Measurements from ENCODE around the gene XBP1. TPM values are rescaled to one million over a fixed set of nuclear protein-coding genes. Genes with fewer than 3 reads are reported as not detected.
A peak's percentile ranks its signal among the peaks of the same experiment; 100 is the strongest.
"Not testable (repeated sequence)": the region's sequence is repeated elsewhere in the genome, so short reads cannot be mapped to it uniquely, and the experiment has no call there.

Gene XBP1
- total RNA-seq, 8 experiments from 2014 or later = 48.5 to 253 (median 99.5) TPM

DNA sequence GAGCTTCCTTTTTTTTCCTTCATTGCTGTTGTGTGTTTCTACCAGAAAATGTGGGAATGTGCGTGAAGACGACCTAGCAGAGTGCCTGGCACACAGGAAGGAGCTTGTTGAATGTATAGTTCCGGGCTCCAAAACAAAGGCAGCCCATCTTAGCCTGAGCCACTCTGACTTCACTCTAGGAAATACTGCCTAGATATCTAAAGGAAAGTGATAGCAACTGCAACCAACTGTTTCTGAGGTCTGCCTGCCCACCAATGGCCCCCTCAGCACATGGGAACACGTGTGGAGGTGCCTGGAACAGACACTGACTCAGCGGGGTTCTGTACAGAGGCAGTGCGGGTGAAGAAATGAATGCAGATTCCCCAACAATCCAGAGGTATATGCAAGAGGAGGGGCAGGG, 14.7 kb upstream of the XBP1 start:
- no peak overlapping the region for H3K4me3 ChIP-seq
- H3K4me1 ChIP-seq (replicated peaks in 1 of 2) = peaks cover 4 to 14% of the 10 kb centered on the region in 2 donors
- no peak for ATAC-seq (replicated peaks in 6 of 8)
- 60 to 100% (median 70%) methylated on average over 1 to 6 of the region's 6 CpGs; no CpG with 5 or more reads in 2 of the 10 experiments for WGBS, 10 experiments
- in situ Hi-C loops (cut with MboI; ENCODE audit: low pct_unique_long_range_greater_than_20kb in 2 of 9, low sequenced_read_pairs in 9 of 9, unreplicated experiment in 9 of 9) = loop anchor here in 1 of 9 experiments (25.0 kb wide), 1 partner anchor 778 kb away; no protein-coding TSS in a partner anchor
- no peak overlapping the region for H3K27ac ChIP-seq

- Histone ChIP-seq H3K4me1 (replicated peaks in 1 of 2) (peaks cover 4 to 13% of the 10 kb centered on the region in 2 donors), H3K27ac (no peak overlapping the region), H3K4me3 (no peak overlapping the region)
- in situ Hi-C loops (cut with MboI; ENCODE audit: low pct_unique_long_range_greater_than_20kb in 2 of 9, low sequenced_read_pairs in 9 of 9, unreplicated experiment in 9 of 9) = loop anchor here in 1 of 9 experiments (25.0 kb wide), 1 partner anchor 777 kb away; no protein-coding TSS in a partner anchor
- ATAC-seq (replicated peaks in 6 of 8) = peak in 1 of 8 experiments; percentile 33
- 80 to 100% (median 89%) methylated on average over 1 to 2 of the region's 2 CpGs; no CpG with 5 or more reads in 6 of the 10 experiments for WGBS, 10 experiments
Observed at GRCh38 chr22:28813772-28814518, 13.6 kb upstream of the XBP1 start.

DNA sequence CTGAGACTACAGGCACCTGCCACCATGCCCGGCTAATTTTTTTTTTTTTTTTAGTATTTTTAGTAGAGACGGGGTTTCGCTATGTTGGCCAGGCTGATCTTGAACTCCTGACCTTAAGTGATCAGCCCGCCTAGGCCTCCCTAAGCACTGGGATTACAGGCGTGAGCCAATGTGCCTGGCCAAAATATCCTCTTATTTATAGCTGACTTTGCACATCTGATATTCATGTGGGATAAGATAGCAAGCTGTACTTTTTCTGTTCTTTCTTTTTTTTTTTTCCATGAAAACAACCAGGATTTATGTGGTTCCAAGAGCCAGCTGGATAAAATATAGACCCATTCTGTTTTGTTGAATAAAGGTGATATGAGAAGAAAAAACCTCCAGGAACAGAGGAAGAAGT, 12.1 kb upstream of the XBP1 start:
- ATAC-seq (replicated peaks in 6 of 8) = no peak
- no peak overlapping the region for H3K27ac ChIP-seq
- 40 to 100% (median 81%) methylated on average over 1 to 3 of the region's 5 CpGs; no CpG with 5 or more reads in 4 of the 10 experiments for WGBS, 10 experiments
- in situ Hi-C loops (cut with MboI; ENCODE audit: low pct_unique_long_range_greater_than_20kb in 2 of 9, low sequenced_read_pairs in 9 of 9, unreplicated experiment in 9 of 9) = loop anchor here in 1 of 9 experiments (25.0 kb wide), 1 partner anchor 775 kb away; no protein-coding TSS in a partner anchor
- H3K4me1 ChIP-seq (replicated peaks in 1 of 2) = peaks cover 4% of the 10 kb centered on the region in 2 donors
- no peak overlapping the region for H3K4me3 ChIP-seq

DNA sequence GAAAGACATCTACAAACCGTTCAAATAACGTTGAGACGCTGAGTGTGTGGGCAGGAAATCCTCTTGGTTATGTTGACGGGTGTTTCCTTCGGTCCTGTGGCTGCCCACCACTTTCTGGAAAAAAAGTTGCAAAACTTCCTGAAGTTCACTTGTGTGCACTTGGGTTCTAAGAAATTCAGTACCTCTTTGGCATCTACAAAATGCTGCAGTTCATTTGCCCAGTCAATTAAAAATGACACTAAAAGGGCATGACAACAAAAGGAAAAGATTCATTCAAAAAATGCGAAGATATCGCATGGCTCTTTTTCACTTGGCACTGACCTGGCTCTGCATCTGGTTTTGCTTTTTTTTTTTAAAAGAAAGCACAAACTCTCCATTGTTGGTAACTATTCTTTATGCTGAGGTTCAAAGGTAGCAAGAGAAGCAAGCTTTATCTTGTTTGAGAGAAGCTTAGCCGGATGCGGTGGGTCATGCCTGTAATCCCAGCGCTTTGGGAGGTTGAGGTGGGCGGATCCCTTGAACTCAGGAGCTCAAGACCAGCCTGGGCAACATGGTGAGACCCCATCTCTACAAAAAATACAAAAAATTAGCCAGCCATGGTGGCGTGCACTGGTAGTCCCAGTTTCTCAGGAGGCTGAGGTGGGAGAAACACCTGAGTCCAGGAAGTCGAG, 10.6 kb upstream of the XBP1 start:
- ATAC-seq (replicated peaks in 6 of 8) = no peak

DNA sequence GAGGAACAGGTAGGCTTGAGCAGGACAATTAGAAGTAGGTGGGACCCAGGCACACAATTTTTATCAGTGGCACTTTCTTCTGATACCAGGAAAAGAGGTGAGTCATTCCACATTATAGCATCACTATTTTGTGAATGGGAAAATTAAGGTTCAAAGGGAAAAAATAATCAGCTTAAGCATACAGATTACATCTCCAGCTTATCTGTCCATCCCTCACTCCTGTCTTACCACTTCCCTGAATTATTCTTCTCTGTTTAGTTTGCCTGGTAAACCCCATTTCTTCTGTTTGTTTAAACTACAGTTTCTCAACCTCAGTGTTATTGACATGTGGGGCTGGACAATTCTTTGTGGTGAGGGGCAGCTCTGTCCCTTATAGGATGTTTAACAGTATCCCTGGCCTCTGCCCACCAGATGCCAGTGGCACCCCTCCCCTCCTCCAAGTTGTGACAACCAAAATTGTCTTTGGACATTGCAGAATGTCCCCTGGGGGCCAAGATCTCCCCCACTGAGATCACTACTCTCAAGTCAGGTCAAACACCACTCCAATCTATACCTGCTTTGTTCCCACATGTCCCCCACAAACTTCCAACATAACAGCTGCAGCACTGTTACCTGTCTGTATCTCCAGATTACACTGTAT, 8.5 kb upstream of the XBP1 start:
- ATAC-seq (replicated peaks in 6 of 8) = no peak
- H3K4me1 ChIP-seq (replicated peaks in 1 of 2) = peaks cover 4% of the 10 kb centered on the region in 2 donors
- no peak overlapping the region for H3K4me3 ChIP-seq
- in situ Hi-C loops (cut with MboI; ENCODE audit: low pct_unique_long_range_greater_than_20kb in 2 of 9, low sequenced_read_pairs in 9 of 9, unreplicated experiment in 9 of 9) = loop anchor here in 1 of 9 experiments (25.0 kb wide), 1 partner anchor 772 kb away; no protein-coding TSS in a partner anchor
- no peak overlapping the region for H3K27ac ChIP-seq

More for the DNA sequence above, 10.6 kb upstream of the XBP1 start:
- WGBS, 10 experiments = 62 to 95% (median 84%) methylated on average over 6 to 13 of the region's 13 CpGs
- Histone ChIP-seq H3K4me3 (no peak overlapping the region), H3K27ac (no peak overlapping the region), H3K4me1 (replicated peaks in 1 of 2) (peaks cover 4% of the 10 kb centered on the region in 2 donors)
- in situ Hi-C loops (cut with MboI; ENCODE audit: low pct_unique_long_range_greater_than_20kb in 2 of 9, low sequenced_read_pairs in 9 of 9, unreplicated experiment in 9 of 9) = loop anchor here in 1 of 9 experiments (25.0 kb wide), 1 partner anchor 774 kb away; no protein-coding TSS in a partner anchor

GRCh38 chr22:28805426-28805825, 5.1 kb upstream of the XBP1 start:
- in situ Hi-C loops (cut with MboI; ENCODE audit: low pct_unique_long_range_greater_than_20kb in 2 of 9, low sequenced_read_pairs in 9 of 9, unreplicated experiment in 9 of 9) = loop anchor here in 1 of 9 experiments (25.0 kb wide), 1 partner anchor 768 kb away; no protein-coding TSS in a partner anchor
- WGBS, 10 experiments = 19 to 100% (median 86%) methylated on average over 1 to 5 of the region's 5 CpGs; no CpG with 5 or more reads in 3 of the 10 experiments
- ATAC-seq (replicated peaks in 6 of 8); H3K27ac ChIP-seq; H3K4me3 ChIP-seq: not testable (repeated sequence)
- H3K4me1 ChIP-seq (replicated peaks in 1 of 2) = peaks cover 9 to 14% of the 10 kb centered on the region in 2 donors

- Histone ChIP-seq H3K4me1 (replicated peaks in 1 of 2) (peaks cover 17 to 24% of the 10 kb centered on the region in 2 donors), H3K4me3 (no peak overlapping the region), H3K27ac (no peak overlapping the region)
- ATAC-seq (replicated peaks in 6 of 8) = no peak
- 51 to 100% (median 89%) methylated on average over 2 to 7 of the region's 7 CpGs for WGBS, 10 experiments
- in situ Hi-C loops (cut with MboI; ENCODE audit: low pct_unique_long_range_greater_than_20kb in 2 of 9, low sequenced_read_pairs in 9 of 9, unreplicated experiment in 9 of 9) = loop anchor here in 1 of 9 experiments (25.0 kb wide), 1 partner anchor 765 kb away; no protein-coding TSS in a partner anchor
Observed at GRCh38 chr22:28802595-28803123, 2.3 kb upstream of the XBP1 start.

GRCh38 chr22:28801845-28802594, 1.7 kb upstream of the XBP1 start:
- in situ Hi-C loops (cut with MboI; ENCODE audit: low pct_unique_long_range_greater_than_20kb in 2 of 9, low sequenced_read_pairs in 9 of 9, unreplicated experiment in 9 of 9) = loop anchor here in 1 of 9 experiments (25.0 kb wide), 1 partner anchor 765 kb away; no protein-coding TSS in a partner anchor
- no peak overlapping the region for H3K27ac ChIP-seq

DNA sequence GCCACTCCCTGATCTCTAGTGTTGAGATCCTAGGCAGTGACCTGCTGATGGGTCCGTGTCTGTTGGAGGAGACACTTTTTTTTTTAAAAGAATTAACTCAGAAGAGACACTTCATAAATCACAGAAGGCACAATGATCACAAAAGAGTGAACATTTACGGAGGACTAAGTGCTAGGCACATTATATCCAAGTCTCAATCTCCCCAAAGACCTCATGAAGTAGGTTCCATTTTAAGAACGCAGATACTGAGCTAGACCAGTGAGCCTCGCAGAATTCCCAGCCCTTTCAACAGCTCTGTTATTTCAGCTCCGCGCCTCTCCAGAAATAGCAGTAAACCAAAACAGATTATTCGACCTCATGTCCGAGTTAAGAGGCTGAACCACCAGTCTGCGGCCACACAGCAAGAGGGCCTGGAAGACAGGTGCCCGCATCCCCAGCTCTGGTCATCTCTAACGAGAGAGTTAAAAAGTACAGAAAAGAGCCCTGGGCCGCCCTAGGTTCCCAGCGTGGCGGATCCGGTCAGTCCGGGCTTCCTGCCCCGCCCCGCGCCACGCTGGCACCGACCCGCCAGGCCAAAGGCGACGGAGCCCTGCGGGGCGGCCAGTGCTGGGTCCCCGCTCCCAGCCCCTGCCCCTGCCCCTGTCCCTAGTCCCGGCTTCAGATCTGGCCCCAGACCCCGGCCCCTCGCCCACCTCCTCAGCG, 612 bp downstream of the XBP1 start:
- peak overlapping the region; percentile 78 to 98 (median 87) for H3K4me3 ChIP-seq
- 0 to 6% (median 0%) methylated on average over 1 to 7 of the region's 31 CpGs; no CpG with 5 or more reads in 1 of the 10 experiments for WGBS, 10 experiments
- in situ Hi-C loops (cut with MboI; ENCODE audit: low pct_unique_long_range_greater_than_20kb in 2 of 9, low sequenced_read_pairs in 9 of 9, unreplicated experiment in 9 of 9) = loop anchor here in 2 of 9 experiments (25.0 kb wide), 2 partner anchors 187 to 762 kb away; no protein-coding TSS in a partner anchor
- H3K4me1 ChIP-seq (replicated peaks in 1 of 2) = peaks cover 17 to 24% of the 10 kb centered on the region in 2 donors
- peak overlapping the region; percentile 96 to 99 for H3K27ac ChIP-seq
- ATAC-seq (replicated peaks in 6 of 8) = peak; percentile 57 to 76 (median 66)

More at GRCh38 chr22:28801845-28802594, 1.7 kb upstream of the XBP1 start:
- Histone ChIP-seq H3K4me3 (no peak overlapping the region), H3K4me1 (replicated peaks in 1 of 2) (peaks cover 17 to 24% of the 10 kb centered on the region in 2 donors)
- no peak for ATAC-seq (replicated peaks in 6 of 8)
- WGBS, 10 experiments = 20 to 80% (median 57%) methylated on average over 3 to 13 of the region's 14 CpGs; no CpG with 5 or more reads in 1 of the 10 experiments

DNA sequence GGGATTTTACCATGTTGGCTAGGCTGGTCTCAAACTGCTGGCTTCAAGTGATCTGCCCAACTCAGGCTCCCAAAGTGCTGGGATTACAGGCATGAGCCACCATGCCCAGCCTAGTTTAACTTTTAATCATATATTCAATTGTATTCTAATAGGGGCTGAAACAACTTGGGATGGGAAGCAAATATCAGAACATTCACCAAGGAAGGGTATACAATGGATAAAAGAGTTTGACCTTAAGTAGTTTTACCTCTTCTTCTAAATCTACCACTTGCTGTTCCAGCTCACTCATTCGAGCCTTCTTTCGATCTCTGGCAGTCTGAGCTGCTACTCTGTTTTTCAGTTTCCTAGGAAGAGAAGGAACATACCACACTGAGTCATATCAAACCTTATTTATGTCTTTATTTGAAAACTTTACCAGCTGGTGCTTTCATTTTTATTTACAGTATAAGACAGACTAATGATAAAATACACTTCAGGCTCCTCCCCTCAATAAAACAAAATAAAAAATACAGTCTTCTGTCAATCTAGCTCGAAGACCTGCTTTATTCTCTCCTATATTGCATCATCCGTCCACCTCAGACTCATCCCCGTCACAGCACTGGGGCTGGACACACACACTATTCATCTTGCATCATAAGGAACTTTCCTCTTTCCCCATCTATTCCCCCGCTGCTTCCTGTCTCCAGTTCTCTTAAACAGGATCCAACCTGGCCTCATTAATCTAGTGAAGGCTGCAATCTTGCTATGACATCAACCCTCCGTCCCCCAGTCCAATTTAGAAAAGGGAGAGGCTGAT, 1.4 kb downstream of the XBP1 start:
- in situ Hi-C loops (cut with MboI; ENCODE audit: low pct_unique_long_range_greater_than_20kb in 2 of 9, low sequenced_read_pairs in 9 of 9, unreplicated experiment in 9 of 9) = loop anchor here in 1 of 9 experiments (25.0 kb wide), 1 partner anchor 187 kb away; no protein-coding TSS in a partner anchor
- 0 to 23% (median 4%) methylated on average over 3 to 7 of the region's 7 CpGs; no CpG with 5 or more reads in 1 of the 10 experiments for WGBS, 10 experiments
- peak overlapping the region; percentile 96 to 99 for H3K27ac ChIP-seq
- H3K4me1 ChIP-seq (replicated peaks in 1 of 2) = peaks cover 17 to 24% of the 10 kb centered on the region in 2 donors
- ATAC-seq (replicated peaks in 6 of 8) = peak; percentile 10 to 70 (median 44)
- H3K4me3 ChIP-seq = peak overlapping the region; percentile 78 to 98 (median 87)

All from motor neuron (in vitro differentiated cells).